Tibial artery (tissue), 4 donors: ENCODE results near the gene MARVELD1.
A peak's percentile ranks its signal among the peaks of the same experiment; 100 is the strongest.
"Not testable (repeated sequence)": the region's sequence is repeated elsewhere in the genome, so short reads cannot be mapped to it uniquely, and the experiment has no call there.

Source experiments
- DNase-seq, 2 donors: peaks; one replicate each; pipeline ENCODE4 v3.0.0-alpha.2; 2019
- H3K27ac ChIP-seq, 2 donors: fragments of 200-600 bp; sonication (generic) in 1 of 2; 1 replicate in 1 of 2; 2 replicates in 1 of 2; pipeline ENCODE4 v1.5.1; 2018 to 2019; ENCODE audit warnings: mild to moderate bottlenecking in 1 of 2
- H3K27me3 ChIP-seq, 2 donors: fragments of 200-600 bp; sonication (generic) in 1 of 2; one replicate each; pipeline versions ENCODE4 v1.5.1 to v1.6.0; 2016 to 2019
- H3K36me3 ChIP-seq, 3 donors: fragments of 200-600 bp; sonication (generic) in 2 of 3; one replicate each; pipeline ENCODE4 v1.5.1; 2016 to 2019; ENCODE audit warnings: mild to moderate bottlenecking in 2 of 3
- H3K4me1 ChIP-seq, 4 donors: fragments of 200-600 bp; sonication (generic) in 2 of 4; 1 replicate in 3 of 4; 2 replicates in 1 of 4; pipeline ENCODE4 v1.5.1; 2016 to 2019
- H3K4me3 ChIP-seq, 2 donors: fragments of 200-600 bp; sonication (generic) in 1 of 2; 1 replicate in 1 of 2; 2 replicates in 1 of 2; pipeline ENCODE4 v1.5.1; 2018 to 2019; ENCODE audit warnings: mild to moderate bottlenecking in 2 of 2
- H3K9me3 ChIP-seq, 3 donors: fragments of 200-600 bp; sonication (generic) in 1 of 3; one replicate each; pipeline ENCODE4 v1.5.1; 2016 to 2019
- intact Hi-C: fragments of 100-400 bp; cut with DNase I; formaldehyde crosslinking; loops from one replicate; pipeline ENCODE4 v1.15.0; 2023; ENCODE audit warnings: low total_unique reads
- TF ChIP-seq, protein P1 (sequence below), 2 experiments: fragments of 200-600 bp in 1 of 2; fragments of 450-650 bp in 1 of 2; IDR thresholded peaks; one replicate each; pipeline ENCODE4 v1.5.1; 2017 to 2019; ENCODE audit warnings: antibody characterized with exemption in 2 of 2, mild to moderate bottlenecking in 1 of 2, moderate library complexity in 1 of 2

MARVELD1 gene

GRCh38 chr10:97686962-97687784 is 26.4 kb upstream of the MARVELD1 start, which contains the start of gene AVPI1:
TSS of gene AVPI1 (minus strand) at chr10:97687241. CDS start at chr10:97679905, 7,336 bp downstream.
- Histone ChIP-seq H3K4me1 (peaks cover 0 to 57% (median 46%) of the 10 kb centered on the region in 4 donors), H3K9me3 (no peaks in the 10 kb centered on the region), H3K36me3 (no peaks in the 10 kb centered on the region), H3K4me3 (peak within 1 kb of the TSS; percentile 77 to 84), H3K27ac (peak within 1 kb of the TSS; percentile 95 to 96), H3K27me3 (no peaks in the 10 kb centered on the region)
- DNase-seq, result peak; percentile 96 to 99
- intact Hi-C loops, result no loop called here
- TF ChIP-seq, protein P1, sequence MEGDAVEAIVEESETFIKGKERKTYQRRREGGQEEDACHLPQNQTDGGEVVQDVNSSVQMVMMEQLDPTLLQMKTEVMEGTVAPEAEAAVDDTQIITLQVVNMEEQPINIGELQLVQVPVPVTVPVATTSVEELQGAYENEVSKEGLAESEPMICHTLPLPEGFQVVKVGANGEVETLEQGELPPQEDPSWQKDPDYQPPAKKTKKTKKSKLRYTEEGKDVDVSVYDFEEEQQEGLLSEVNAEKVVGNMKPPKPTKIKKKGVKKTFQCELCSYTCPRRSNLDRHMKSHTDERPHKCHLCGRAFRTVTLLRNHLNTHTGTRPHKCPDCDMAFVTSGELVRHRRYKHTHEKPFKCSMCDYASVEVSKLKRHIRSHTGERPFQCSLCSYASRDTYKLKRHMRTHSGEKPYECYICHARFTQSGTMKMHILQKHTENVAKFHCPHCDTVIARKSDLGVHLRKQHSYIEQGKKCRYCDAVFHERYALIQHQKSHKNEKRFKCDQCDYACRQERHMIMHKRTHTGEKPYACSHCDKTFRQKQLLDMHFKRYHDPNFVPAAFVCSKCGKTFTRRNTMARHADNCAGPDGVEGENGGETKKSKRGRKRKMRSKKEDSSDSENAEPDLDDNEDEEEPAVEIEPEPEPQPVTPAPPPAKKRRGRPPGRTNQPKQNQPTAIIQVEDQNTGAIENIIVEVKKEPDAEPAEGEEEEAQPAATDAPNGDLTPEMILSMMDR (IDR thresholded peaks at IDR 0.05), result peak in 1 of 2 experiments; percentile 11

GRCh38 chr10:97687785-97688781 is 25.4 kb upstream of the MARVELD1 start:
- intact Hi-C loops, result no loop called here
- H3K27ac ChIP-seq, result peak overlapping the region; percentile 95 to 96
- H3K36me3 ChIP-seq, result no peaks in the 10 kb centered on the region
- H3K9me3 ChIP-seq, result no peaks in the 10 kb centered on the region
- TF ChIP-seq, protein P1 (IDR thresholded peaks at IDR 0.05), result no peak
- H3K4me1 ChIP-seq, result peaks cover 0 to 49% (median 41%) of the 10 kb centered on the region in 4 donors
- H3K27me3 ChIP-seq, result no peaks in the 10 kb centered on the region
- DNase-seq, result peak; percentile 52 to 79
- peak overlapping the region; percentile 77 to 84 for H3K4me3 ChIP-seq

DNA sequence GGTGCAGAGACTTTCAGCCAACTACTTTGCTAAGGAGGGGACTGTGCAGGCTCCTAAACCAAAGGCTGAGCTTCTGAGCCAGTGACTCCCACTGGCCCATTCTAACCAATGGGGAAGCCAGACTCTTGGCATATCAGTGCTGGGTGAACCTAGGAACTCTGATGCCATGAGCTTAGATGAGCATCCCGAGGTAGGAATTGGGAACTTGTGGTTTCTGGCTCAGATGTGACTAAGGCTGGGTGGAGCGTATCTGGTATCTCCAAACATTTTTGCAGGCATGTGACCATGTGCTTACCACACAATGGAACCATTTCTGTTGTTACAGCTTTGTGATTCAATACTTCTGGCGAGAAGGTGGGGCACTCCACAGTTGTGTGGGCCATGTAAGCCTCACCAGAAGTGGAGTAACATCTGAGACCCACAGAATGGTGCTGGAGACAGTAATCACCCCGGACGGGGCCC is 23.9 kb upstream of the MARVELD1 start:
- Histone ChIP-seq H3K4me1 (peaks cover 0 to 34% (median 28%) of the 10 kb centered on the region in 4 donors), H3K27ac (peak overlapping the region; percentile 95 to 96), H3K36me3 (no peaks in the 10 kb centered on the region), H3K4me3 (no peak overlapping the region), H3K9me3 (no peaks in the 10 kb centered on the region), H3K27me3 (no peaks in the 10 kb centered on the region)
- intact Hi-C loops, result no loop called here
- TF ChIP-seq, protein P1 (IDR thresholded peaks at IDR 0.05), result no peak
- DNase-seq, result peak; percentile 75 to 76

DNA sequence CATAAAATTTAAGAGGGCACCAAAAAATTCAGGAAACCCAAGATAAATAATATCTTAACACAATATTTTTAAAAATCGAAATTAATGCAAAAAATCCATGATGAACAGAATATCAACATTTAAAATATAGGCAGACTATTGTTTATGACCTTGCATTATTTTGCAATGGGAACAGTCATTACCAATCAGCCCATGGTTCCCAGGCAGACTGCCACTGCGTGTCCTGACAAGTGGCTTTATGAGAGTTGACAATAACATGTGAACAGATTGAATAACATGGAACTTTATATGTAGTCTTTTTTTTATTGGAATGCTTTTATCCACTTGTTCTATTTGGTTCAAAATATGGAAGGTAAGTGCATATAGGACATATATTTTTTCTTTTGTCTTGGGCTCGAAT is 23.4 kb upstream of the MARVELD1 start:
- Histone ChIP-seq H3K27me3 (no peaks in the 10 kb centered on the region), H3K4me3 (no peak overlapping the region), H3K9me3 (no peaks in the 10 kb centered on the region), H3K4me1 (peaks cover 0 to 29% (median 23%) of the 10 kb centered on the region in 4 donors), H3K36me3 (no peaks in the 10 kb centered on the region), H3K27ac (peak overlapping the region; percentile 95 to 96)
- intact Hi-C loops, result no loop called here
- DNase-seq, result peak in 1 of 2 donors; percentile 23
- TF ChIP-seq, protein P1 (IDR thresholded peaks at IDR 0.05), result no peak

- not testable (repeated sequence) for H3K36me3 ChIP-seq, H3K4me3 ChIP-seq, DNase-seq, H3K9me3 ChIP-seq, H3K27me3 ChIP-seq, H3K27ac ChIP-seq
- H3K4me1 ChIP-seq, result peaks cover 0 to 12% (median 5%) of the 10 kb centered on the region in 4 donors
- intact Hi-C loops, result loop anchor here (5.0 kb wide), 1 partner anchor 34 kb away; no protein-coding TSS in a partner anchor
These were observed 15.4 kb upstream of the MARVELD1 start for GRCh38 chr10:97698072-97698655.
